SK-N-DZ (cell line): Measurements from ENCODE around the gene CPED1.
"Not testable (repeated sequence)": the region's sequence is repeated elsewhere in the genome, so short reads cannot be mapped to it uniquely, and the experiment has no call there.

Experiments
- DNase-seq: peaks from one replicate; pipeline ENCODE4 v3.0.0-alpha.2; 2015; ENCODE audit warnings: low spot score

CPED1 gene

DNA sequence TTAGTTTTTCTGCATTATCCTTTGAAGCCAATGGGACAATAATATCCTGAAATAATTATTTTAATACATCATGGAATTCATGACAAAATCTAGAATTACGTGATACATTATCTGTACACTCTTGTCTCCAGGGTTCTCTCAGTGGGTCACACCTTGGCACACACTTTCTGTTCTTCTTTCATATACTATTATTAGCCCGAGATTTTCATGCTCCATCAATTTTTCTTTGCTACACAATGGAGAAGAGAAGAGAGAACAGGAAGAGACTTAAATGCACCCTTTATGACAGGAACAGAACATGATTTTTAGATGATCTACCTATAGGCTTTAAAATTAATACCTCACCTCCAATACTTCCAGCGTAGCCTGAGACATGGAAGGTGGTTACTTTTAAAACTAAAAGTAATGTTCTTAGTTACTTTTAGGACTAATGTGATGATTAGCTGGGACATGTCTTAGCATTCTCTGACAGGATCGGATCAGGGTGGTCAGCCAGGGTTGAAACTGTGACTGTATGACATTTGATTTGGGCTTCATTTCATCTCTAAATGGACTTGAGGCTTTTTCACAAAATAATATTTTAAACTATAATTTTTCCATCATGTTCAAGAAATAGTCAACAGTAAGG lies 192.0 kb downstream of the CPED1 start:
- no peak for DNase-seq

DNA sequence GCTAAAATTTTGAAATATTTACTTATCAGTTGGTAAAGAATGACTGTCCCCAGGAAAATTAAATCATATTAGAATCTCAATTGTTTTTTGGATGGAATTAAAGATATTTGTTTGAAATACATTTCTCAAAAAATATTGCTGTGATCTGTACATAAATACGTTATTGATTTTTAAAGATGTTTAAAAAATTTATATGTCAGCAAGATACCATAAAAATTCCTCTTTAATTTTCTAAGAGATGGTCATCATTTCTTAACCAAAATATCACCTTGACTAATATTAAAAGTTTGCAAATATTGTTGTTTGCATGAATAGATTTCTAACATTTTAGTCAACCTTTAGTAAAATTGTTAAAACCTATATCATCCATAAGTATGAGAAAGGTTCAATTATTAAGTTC lies 192.8 kb downstream of the CPED1 start:
- no peak for DNase-seq

DNA sequence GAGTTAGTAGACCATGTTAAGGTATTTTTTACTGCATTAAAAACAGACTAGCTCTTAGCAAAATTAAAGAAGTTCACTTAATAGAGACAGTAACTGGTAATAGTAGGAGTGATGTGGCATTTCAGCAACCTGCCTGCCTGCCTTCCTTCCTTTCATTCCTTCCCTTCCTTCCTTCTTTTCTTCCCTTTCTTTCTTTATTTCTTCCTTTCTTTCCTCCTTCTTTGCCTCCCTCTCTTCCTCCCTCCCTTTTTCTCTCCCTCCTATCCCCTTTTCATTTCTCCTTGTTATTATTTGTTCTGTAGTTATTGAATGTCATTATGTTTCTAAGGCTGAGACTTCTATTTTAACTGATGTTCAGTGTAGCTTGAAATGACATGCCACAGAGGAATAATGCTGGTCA lies 193.8 kb downstream of the CPED1 start:
- no peak for DNase-seq

DNA sequence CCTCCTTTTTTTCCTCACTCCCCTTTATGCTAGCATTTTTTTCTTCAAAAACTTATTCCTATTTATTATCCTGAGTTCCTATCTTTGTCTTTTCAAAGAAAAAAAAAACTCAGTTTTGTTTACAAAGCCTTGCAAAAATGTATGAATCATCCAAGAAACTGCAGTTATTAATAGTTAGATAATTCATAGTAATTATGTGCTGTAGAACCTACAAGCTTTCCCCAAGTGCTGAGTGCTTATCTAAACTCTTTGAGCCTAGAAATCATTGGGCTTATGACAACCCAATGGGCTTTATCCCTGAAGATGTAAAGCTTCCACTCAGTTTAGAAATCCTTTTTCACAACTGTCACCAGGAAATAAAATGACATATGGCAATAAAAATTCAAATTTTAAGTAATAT lies 194.4 kb downstream of the CPED1 start:
- DNase-seq: no peak

DNA sequence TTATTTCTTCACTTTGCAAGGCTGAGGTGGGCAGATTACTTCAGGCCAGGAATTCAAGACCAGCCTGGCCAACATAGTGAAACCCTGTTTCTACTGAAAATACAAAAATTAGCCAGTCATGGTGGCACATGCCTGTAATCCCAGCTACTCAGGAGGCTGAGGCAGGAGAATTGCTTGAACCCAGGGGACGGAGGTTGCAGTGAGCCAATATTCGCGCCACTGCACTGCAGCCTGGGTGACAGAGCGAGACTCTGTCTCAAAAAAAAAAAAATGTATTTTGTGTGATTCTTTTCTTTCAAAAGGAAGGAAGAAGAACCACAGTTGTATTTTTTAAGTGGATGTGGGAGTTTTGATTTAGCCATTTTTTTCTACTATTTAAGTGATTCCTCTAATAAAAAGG lies 195.4 kb downstream of the CPED1 start:
- DNase-seq: not testable (repeated sequence)

DNA sequence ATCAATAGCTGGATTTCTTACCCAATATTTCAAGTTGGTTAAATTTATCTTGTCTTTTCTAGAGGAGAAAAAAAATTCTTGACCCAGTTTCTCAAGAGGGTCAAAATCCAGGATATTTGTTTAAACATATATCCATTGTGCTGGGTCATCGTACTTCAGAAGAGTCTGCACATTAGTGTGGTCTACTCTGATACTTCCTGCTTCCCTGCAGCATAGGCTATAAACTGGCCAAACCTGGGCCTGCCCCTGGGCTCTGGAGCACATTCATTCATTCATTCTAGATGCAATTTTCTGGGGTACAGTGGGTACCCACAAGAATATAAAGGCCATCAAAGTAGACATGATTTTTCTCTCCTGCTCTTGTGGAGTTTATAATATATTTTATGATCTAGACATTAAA lies 198.2 kb downstream of the CPED1 start:
- DNase-seq: no peak

DNA sequence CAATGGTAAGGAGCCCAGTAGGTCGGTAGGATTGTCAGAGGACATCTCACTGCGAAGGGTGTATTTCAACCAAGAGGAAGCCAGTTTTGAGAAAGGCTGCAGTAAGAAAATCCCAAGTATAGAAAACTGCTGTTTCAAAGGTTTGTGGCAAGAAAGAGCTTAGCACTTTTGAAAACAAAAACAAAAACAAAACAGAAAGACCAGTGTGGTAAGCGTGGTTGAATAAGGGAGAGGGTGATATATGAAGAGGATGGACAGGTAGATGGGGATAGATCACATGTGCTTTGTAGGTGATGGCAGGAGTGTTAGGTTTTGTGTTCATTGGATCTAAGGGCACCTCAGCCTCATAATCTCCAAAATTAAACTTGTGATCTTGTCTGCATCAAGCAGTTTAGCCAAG lies 198.7 kb downstream of the CPED1 start:
- DNase-seq: no peak

DNA sequence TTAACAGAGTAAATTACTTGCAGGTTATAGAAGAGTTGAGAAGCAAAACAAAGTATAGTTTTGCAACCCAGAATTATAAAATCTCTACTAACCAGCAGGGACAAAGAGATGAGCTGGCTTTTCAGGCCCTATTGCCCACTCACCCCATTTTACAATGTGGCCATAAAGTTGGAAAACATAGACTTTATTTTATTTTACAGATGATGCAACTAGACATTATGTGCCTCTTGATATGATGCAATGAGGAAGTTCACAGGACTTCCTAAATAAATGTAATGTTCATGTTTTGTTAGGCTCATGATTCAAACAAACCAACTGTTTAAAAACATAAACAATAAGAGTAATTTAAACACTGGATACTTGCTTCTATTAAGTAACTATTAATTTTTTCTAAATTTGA lies 199.2 kb downstream of the CPED1 start:
- DNase-seq: no peak

DNA sequence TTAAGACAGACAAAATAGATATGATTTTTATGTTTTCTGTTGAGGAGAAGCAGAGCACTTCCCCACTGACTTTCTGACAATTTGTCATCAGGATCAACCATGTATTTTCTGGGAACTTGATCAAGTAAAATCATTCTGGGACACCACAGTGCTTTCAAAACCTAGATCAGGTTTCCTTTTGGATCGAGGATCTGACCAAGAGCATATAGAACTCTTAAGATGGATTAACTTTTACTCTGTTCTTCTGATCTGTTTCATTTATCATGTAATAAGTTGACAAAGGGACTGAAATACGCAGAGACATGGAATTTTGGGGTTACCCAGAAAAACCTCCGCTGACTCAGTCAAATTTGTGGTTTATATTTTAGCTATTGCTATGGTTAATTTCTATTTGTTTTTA lies 204.3 kb downstream of the CPED1 start:
- DNase-seq: no peak

DNA sequence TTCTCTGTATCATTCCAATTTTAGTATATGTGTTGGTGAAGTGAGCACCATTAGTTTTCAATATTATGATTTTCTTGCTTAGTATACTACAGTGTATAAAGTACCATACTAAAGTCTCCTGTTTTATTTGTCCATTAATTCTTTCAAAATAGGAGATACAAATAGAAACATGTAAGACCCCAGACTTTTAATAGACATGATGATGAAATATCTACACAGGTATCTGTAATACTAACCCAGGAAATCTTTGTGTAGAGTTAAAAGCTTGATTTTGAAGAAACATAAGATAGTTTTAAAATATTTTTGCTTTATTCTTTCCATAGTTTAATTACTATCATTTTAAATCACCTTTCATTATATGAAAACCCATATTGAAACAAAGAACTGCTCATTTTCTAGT lies 206.5 kb downstream of the CPED1 start:
- DNase-seq: no peak

DNA sequence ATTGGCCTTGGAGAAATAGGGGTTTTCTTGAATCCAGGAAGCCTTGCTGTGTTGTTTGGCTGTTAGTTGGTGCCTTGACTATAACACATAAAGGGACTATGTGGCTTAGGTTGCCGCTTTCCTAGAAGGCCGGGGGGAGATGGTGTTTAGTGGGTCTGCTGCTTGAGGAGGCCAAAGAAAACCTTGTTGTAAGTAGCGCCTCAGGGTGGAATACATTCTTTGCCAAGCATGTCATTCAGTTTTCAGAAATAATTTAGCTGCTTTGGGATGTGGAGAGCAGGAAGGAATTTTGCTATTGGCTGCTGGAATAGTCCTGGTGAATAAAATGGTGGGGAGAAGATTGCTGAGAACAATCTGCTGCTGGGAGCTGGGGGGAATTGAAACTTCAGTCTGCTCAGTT lies 207.4 kb downstream of the CPED1 start:
- no peak for DNase-seq

DNA sequence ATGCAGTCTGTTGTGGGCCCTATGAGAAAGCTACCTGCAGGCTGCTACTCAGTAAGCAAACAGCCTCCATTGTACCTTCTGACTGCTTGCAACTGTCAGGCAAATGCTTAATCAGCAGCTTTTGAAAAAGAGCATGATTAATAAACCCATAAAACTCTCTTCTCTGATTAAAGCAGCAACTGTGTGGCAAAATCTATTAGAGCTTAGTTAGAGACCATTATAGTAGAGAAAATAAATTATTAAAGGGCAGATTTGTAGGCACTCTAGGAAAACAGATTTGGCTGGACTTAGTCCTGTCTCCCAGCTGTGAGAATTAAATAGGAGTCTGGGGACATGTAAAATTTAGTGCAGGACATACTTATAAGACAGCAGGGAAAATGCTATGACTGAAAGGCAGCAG lies 207.8 kb downstream of the CPED1 start:
- no peak for DNase-seq

DNA sequence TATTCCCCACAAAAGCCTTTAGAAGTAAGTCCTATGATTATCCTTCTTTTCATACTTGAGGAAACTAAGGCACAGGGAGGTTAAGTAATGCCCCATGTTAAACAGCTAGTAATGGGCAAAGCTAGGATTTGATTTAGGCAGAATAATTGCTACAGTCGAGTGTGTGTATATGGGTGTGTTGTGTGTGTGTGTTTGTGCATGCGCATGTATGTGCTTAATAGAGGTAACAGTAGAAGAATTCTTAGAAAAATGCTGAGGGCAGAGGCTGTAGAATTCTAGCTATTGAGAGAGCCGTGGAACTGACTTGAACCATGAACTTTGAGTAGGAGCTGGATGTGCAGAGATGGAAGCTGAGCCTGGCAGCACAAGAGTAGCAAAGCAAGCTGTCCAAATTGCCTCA lies 208.9 kb downstream of the CPED1 start:
- no peak for DNase-seq

DNA sequence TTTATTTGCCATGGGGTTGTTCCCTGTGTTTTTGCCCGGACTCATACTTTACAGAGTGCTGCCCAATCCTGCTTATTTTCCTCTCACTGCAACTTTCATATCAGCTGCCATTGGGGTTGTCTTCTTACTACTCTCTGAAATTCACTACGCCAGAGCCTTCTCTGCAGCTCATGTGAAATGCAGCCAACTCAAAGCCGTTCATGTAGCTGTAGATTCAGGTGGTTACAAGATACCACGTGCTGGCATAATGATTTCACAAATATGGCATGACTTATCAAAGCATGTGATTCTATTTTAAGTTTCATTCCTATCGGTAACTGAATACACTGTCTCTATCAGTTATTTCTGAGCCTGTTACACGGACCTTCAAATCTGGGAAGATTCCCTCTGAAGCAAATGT lies 210.0 kb downstream of the CPED1 start:
- no peak for DNase-seq

DNA sequence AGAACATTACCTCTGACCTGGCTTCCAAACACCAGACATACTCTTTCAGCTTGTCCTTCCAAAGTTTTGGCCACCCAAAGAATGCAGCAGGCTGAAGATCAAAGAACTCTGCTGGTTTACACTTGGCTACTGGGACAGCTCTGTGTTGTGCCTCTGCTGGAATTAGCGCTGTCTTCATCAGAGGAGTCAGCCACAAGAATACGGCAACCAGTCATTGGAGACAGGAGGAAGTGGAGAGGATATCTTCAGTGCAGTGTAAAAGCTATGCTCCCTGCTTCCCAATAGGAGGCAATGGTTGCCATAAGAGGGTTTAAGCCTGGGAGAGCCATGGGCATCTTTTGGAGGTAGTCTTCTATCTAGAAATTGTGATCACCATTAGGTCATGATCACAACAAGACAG lies 213.6 kb downstream of the CPED1 start:
- DNase-seq: no peak

DNA sequence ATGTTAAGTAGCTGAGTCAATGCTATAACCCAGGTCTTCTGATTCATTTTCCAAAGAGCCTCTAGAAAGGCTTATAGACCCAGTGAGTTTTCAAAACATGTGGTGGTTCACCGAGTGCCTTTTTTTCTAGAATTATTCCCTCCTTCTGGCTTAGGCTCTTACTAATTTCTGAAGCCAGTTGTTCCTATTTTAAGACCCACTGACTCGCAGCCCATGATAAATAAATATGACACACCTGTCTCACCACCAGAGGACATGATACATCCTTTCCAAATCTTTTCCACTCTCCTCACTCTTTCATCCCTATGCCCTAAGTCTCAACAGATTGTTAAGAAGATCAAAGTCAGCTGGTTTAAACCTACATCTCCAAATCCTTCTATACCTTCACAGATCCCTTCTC lies 214.3 kb downstream of the CPED1 start:
- DNase-seq: no peak

DNA sequence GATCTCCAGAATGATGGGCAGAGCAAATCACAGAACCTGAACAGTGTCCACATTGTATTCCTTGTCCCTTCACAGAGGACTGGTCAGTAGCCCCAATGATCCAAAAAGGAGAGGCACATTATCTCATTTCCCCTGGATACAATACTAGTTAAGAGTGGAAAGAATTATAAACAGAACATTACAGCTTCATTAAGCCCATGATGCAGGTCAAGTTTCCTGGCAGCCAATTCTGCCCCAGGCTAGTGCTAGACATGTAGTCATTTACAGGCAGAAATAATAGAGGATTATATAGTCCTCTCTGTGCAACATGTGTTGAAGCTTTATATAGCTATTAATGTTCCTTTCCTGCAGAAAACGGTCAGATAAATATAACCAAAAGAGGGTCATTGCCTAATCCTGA lies 216.0 kb downstream of the CPED1 start:
- no peak for DNase-seq

DNA sequence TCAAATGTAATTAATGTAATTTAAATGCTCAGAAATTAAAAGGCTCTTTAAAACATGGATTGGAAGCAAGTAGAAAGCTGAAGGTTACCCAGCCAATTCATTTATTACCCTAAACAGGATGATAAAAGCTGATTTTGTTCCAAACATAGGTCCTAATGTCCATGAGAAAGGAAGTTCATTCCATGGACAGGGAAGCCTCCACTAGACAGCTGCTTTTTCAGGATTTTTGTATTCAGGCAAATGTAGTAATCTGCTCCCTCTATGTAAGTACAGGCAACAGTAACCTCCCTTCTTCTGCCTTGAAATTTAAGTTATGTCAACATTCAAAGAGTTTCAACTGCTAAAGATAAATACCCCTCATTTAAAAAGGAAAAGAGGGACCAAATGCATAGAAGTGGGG lies 217.3 kb downstream of the CPED1 start:
- DNase-seq: no peak

DNA sequence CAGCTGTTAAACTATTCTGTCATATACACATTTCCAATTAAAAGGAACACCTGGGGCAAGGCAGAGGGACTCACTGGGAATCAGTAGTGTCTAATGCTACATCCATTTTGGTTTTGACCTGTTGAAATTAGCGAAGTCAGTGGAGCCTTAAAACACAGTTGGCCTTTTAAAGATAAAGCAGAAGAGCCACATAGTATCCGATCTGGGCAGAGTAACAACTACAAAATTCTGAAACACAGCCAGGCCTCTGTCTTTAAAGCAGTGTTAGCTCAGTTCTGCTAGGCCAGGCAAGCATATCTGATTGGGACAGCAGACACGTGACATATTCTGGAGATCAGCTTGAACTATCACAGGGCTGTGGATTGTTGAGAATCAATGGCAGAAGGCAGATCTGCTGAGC lies 222.7 kb downstream of the CPED1 start:
- DNase-seq: no peak

DNA sequence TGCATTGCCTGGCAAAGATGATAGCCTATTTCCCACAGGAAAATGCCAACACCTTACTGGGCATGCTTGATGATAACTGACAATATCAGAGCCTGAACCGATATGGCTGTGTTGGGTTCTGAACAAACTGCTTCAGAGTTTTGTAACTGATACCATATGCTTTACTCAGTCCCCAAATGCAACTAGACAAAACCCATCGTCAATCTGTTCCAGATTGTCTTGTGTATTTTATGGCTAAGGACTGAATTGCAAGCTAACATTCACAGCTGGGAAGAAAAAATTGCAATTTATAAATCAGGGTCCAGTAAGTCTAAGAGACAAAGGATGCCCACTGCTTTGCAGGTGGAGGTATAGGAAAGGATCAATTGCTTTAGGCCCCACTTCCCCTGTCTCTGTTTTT lies 223.5 kb downstream of the CPED1 start:
- no peak for DNase-seq

DNA sequence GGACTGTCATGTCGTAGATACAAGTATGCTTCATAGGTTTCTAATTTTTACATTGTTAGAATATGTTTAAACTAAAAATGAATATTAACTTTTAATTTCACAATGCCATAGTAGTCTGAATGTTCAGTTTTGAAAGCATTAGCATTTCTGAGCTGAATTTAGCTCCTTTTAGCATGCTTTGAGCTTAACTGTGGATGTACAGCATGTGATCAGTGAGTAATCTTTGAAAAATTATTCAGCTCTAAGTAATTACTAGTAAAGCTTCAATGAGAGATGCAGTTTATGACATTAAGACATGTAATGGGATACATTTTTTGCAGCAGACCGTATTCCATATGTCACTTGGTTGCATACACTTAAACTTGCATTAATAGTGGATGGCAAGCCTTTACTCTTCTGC lies 226.1 kb downstream of the CPED1 start:
- no peak for DNase-seq

DNA sequence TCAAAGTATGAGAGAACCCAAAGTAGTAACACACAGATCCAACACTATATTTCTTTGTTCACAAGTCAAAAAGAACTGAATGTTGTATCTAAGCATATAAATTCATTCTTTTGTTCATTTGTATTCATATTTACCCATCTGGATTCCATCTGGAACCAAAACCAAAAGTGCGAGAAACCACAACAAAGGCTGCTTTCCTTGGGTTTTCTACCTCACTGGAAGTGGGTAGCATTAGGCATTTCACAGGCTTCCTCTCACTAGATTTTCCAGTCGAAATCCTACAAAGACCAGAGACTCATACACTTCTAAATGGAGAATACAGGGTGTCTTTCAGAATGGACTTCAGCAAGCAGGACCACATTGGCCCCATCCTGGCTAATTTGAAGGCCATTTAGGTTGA lies 230.5 kb downstream of the CPED1 start:
- DNase-seq: no peak

DNA sequence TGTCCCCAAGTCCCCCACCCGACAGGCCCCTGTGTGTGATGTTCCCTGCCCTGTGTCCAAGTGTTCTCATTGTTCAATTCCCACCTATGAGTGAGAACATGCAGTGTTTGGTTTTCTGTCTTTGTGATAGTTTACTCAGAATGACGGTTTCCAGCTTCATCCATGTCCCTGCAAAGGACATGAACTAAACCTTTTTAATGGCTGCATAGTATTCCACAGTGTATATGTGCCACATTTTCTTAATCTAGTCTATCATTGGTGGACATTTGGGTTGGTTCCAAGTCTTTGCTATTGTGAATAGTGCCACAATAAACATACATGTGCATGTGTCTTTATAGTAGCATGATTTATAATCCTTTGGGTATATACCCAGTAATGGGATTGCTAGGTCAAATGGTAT lies 232.6 kb downstream of the CPED1 start:
- not testable (repeated sequence) for DNase-seq

DNA sequence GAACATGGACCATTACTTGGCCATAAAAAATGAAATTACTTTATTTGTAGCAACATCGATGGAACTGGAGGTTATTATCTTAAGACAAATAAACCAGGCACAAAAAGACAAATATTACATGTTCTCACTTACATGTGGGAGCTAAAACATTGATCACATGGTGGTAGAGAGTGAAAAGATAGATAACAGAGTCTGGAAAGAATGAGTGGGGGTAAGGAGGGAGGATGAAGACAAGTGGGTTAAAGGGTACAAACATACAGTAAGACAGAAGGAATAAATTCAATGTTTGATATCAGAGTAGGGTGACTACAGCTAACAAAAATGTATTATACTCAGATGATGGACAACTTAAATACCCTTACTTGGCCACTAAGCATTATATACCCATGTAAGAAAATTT lies 240.3 kb downstream of the CPED1 start:
- DNase-seq: no peak

DNA sequence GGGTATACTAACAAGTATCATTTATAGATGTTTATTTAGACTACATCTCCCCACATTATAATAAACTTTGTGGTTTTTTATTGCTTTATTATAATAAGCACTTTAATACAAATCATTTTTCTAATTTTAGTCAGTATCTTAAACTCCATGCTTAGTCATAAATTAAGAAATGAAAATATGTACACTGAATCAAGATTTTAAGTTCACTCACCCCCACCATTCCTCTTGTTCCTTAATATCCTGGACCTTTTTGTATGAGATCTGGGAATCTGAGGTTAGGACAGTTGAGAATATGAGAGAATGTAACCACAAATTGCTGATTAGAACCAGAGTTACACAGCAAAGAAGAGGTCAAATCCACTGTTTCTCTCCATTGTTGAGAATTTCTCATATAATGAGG lies 246.7 kb downstream of the CPED1 start:
- DNase-seq: no peak
